Upper lobe of right lung (tissue), 1 donor: ENCODE results near the gene PSMB8. TPM values are rescaled to one million over a fixed set of nuclear protein-coding genes. Genes with fewer than 3 reads are reported as not detected.

Experiments
- ATAC-seq: fragments of 200-7000 bp; cut with Tn5 transposase; one replicate; pipeline ENCODE4 v1.9.1; 2020; ENCODE audit warnings: mild to moderate bottlenecking, moderate library complexity
- DNase-seq: peaks from one replicate; pipeline ENCODE4 v3.0.0-alpha.2; 2020
- H3K27ac ChIP-seq: fragments of 200-600 bp; one replicate; pipeline ENCODE4 v1.8.0; 2022
- H3K27me3 ChIP-seq: fragments of 200-600 bp; one replicate; pipeline ENCODE4 v1.8.0; 2022; ENCODE audit warnings: mild to moderate bottlenecking
- H3K36me3 ChIP-seq: fragments of 200-600 bp; one replicate; pipeline ENCODE4 v1.8.0; 2022
- H3K4me1 ChIP-seq: fragments of 200-600 bp; one replicate; pipeline ENCODE4 v1.8.0; 2022
- H3K4me3 ChIP-seq: fragments of 200-600 bp; one replicate; pipeline ENCODE4 v1.8.0; 2022; ENCODE audit warnings: mild to moderate bottlenecking
- H3K9me3 ChIP-seq: fragments of 200-600 bp; one replicate; pipeline ENCODE4 v1.8.0; 2022
- CTCF ChIP-seq: fragments of 200-600 bp; IDR thresholded peaks from one replicate; pipeline ENCODE4 v1.8.0; 2022; ENCODE audit warnings: antibody characterized with exemption
- intact Hi-C: fragments of 100-400 bp; cut with DNase I; formaldehyde crosslinking; loops from one replicate; pipeline ENCODE4 v1.11.0; 2022
- total RNA-seq: library from RNA; stranded (reverse); fragmentation: NEBNext Ultra II Directional; extraction: Animal tissue kit (Norgen Biotek cat#: 25700); gene quantifications from one replicate; pipeline ENCODE4 v1.2.1, GENCODE V29; 2021
- donor health status: DM: no; HTN: yes; CAD: no; lungs with severe emphysema.

The PSMB8 gene
- total RNA-seq, 1 donor from 2014 or later, result 86.9 TPM

DNA sequence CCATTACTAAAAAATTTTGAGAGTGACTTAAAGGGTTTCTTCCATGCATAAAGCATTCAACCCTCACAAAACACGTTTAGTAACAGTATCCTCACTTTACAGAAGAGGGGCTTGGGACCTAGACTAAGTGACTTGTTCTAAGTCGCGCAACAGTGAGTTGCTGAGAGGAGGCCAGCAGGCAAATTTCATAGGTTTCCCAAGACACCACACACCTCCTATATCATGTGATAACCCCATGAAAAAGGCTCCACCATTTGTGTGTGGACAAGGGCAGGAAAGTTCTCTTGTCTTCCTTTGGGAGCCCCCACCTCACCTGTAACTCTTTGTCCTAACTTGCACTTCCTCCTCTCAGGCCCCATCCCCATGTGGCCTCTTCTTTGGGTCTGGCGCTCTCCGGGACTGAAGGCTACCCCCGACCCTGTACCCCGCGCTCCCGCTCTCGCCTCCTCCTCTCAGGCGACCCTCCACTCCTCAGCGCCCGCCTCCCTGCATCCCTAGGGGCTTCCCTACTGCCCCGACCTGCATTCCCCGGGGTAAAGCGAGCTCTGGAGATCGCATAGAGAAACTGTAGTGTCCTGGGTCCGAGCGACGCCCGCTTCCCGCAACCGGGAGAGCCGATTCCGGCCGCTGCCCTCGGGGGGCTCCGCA, 392 bp downstream of the PSMB8 start:
- Histone ChIP-seq H3K4me1 (peaks cover 39% of the 10 kb centered on the region), H3K36me3 (peaks cover 55% of the 10 kb centered on the region)

DNA sequence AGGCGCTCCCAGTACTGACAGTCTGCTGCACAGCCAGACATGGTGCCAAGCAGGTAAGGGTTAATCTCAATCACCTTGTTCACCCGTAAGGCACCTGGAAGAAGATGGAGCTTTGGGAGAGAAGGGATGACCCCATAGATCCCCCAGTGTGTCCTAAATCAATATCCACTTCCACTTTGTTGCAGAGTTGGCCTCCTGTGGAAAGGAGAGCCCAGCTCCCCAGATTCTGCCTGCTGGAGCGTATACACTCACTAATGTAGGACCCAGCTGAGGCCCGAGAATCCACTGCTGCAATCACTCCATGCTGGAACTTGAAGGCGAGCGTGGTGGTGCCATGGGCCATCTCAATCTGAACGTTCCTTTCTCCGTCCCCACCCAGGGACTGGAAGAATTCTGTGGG, 1.2 kb downstream of the PSMB8 start:
- Histone ChIP-seq H3K4me3 (peak overlapping the region; percentile 94), H3K4me1 (peaks cover 39% of the 10 kb centered on the region), H3K36me3 (peaks cover 47% of the 10 kb centered on the region), H3K27me3 (no peaks in the 10 kb centered on the region), H3K27ac (peak overlapping the region; percentile 98), H3K9me3 (no peaks in the 10 kb centered on the region)
- intact Hi-C loops, result no loop called here
- ATAC-seq (no peak), DNase-seq (no peak)
- TF ChIP-seq CTCF, result no peak

More for the DNA sequence above, 392 bp downstream of the PSMB8 start:
- H3K27me3 ChIP-seq, result no peaks in the 10 kb centered on the region
- no peak for ATAC-seq
- no peak for DNase-seq
- peak overlapping the region; percentile 94 for H3K4me3 ChIP-seq
- TF ChIP-seq CTCF, result no peak
- no peaks in the 10 kb centered on the region for H3K9me3 ChIP-seq
- intact Hi-C loops, result no loop called here
- H3K27ac ChIP-seq, result peak overlapping the region; percentile 98

DNA sequence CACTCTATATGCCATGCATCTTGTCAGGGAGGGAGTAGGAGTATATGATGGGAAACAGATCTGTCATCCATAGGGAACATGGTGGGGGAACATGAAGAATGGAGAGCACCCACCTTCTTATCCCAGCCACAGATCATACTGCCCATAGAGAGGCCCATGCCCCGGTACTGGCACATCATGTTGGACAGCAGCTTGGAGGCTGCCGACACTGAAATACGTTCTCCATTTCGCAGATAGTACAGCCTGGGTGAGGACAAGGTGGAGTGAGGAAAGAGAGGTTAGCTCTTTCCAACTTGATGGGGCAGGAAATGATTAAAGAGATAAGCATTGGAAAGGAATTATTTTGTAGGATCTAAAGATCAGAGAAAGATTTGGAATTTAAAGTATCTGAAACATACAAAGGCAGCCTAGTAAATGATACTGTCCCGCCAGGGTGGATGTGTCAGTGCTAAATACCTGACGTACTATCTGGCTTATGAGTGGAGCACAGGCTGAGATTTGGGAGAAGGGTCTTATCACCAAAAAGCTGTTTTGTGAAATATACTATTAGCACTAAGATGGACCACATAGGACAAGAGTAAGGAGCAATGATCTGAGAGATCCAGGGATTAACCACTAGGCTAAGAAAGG, 1.7 kb downstream of the PSMB8 start:
- TF ChIP-seq CTCF, result no peak
- DNase-seq, result no peak
- no peak for ATAC-seq
- H3K4me1 ChIP-seq, result peaks cover 42% of the 10 kb centered on the region
- H3K27me3 ChIP-seq, result no peaks in the 10 kb centered on the region
- peaks cover 42% of the 10 kb centered on the region for H3K36me3 ChIP-seq
- peak overlapping the region; percentile 98 for H3K27ac ChIP-seq
- no peaks in the 10 kb centered on the region for H3K9me3 ChIP-seq
- peak overlapping the region; percentile 94 for H3K4me3 ChIP-seq
- intact Hi-C loops, result no loop called here

GRCh38 chr6:32840604-32841246, 3.1 kb downstream of the PSMB8 start:
- no peak overlapping the region for H3K4me3 ChIP-seq
- H3K27me3 ChIP-seq, result no peaks in the 10 kb centered on the region
- peaks cover 40% of the 10 kb centered on the region for H3K4me1 ChIP-seq
- H3K36me3 ChIP-seq, result peaks cover 41% of the 10 kb centered on the region
- DNase-seq, result no peak
- ATAC-seq, result no peak
- no peak for TF ChIP-seq CTCF
- H3K9me3 ChIP-seq, result no peaks in the 10 kb centered on the region
- H3K27ac ChIP-seq, result no peak overlapping the region
- intact Hi-C loops, result no loop called here

GRCh38 chr6:32839356-32839755, 4.5 kb downstream of the PSMB8 start:
- intact Hi-C loops, result no loop called here
- peak overlapping the region; percentile 83 for H3K27ac ChIP-seq
- peaks cover 53% of the 10 kb centered on the region for H3K36me3 ChIP-seq
- H3K27me3 ChIP-seq, result no peaks in the 10 kb centered on the region
- DNase-seq, result no peak
- H3K9me3 ChIP-seq, result no peaks in the 10 kb centered on the region
- no peak for ATAC-seq
- no peak overlapping the region for H3K4me3 ChIP-seq
- TF ChIP-seq CTCF, result no peak
- H3K4me1 ChIP-seq, result peaks cover 30% of the 10 kb centered on the region
